ENCODE results near the gene ISY1. TPM values are rescaled to one million over a fixed set of nuclear protein-coding genes. Genes with fewer than 3 reads are reported as not detected.

The ISY1 gene
- total RNA-seq (10 to 100 TPM; 26.7 to 35.4 (median 29.7) TPM), polyA plus RNA-seq (10 to 100 TPM; 15.9 to 24.0 TPM)
- long read RNA-seq, donor 1, transcript ISY1-203 (11 exons, 3,842 nt): major isoform, 30 of 38 reads
- long read RNA-seq, donor 1, partial matches to known transcripts: 5 of 38 reads
- long read RNA-seq, donor 1, other reads (novel, unspliced or antisense): 2 of 38 reads
- long read RNA-seq, donor 2, transcript ISY1-203 (11 exons, 3,842 nt): major isoform, 31 of 42 reads
- long read RNA-seq, donor 2, partial matches to known transcripts: 1 of 42 reads
- long read RNA-seq, donor 2, other reads (novel, unspliced or antisense): 5 of 42 reads
- long read RNA-seq, donor 3, transcript ISY1-203 (11 exons, 3,842 nt): major isoform, 43 of 45 reads
- long read RNA-seq, donor 3, partial matches to known transcripts: 0 of 45 reads
- long read RNA-seq, donor 3, other reads (novel, unspliced or antisense): 0 of 45 reads

- H3K9me3 ChIP-seq: no peaks in the 10 kb centered on the region
- intact Hi-C loops (cut with DNase I): loop anchor here in 3 of 10 donors (1.0 kb wide), 4 partner anchors 21 to 85 kb away; no protein-coding TSS in a partner anchor
- ATAC-seq (peak; percentile 91 to 98 (median 95)), DNase-seq (peak; percentile 87 to 94)
- peak within 1 kb of the TSS; percentile 68 to 95 (median 78) for H3K4me3 ChIP-seq
- H3K27me3 ChIP-seq: no peaks in the 10 kb centered on the region
- H3K36me3 ChIP-seq: peaks cover 0 to 48% (median 32%) of the 10 kb centered on the region in 9 donors
- WGBS, 2 donors: 0 to 1% methylated on average over 67 of the region's 67 CpGs
- H3K27ac ChIP-seq: peak within 1 kb of the TSS; percentile 72 to 99 (median 92)
- TF ChIP-seq CTCF (IDR thresholded peaks at IDR 0.05): peak; percentile 44 to 83 (median 75)
- peaks cover 8 to 33% (median 21%) of the 10 kb centered on the region in 9 donors for H3K4me1 ChIP-seq
Observed at GRCh38 chr3:129160891-129161859, at the start of gene ISY1. ISY1 (minus strand) TSS chr3:129161063; CDS start chr3:129160975, 88 bp downstream.

DNA sequence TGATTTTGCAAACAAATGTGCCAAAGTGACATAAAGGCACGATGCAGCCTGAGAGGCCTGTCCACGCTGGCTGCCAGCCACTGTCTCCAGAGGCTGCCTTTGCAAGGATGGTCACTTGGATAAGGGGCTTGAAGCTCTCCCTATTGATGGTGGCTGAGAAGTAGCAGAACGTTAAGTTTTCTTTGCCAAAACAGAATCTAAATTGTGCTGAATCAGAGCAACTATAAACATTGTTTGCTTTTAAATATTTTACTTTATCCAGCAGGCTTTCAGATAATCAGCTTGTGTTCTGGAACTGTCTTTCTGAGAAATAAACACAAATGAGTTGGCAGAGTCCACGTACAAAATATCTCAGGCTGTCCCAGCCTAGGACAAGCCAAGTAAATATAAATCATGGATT, 46.6 kb upstream of the ISY1 start:
- no peak for DNase-seq
- H3K9me3 ChIP-seq: no peaks in the 10 kb centered on the region

GRCh38 chr3:129205109-129205832, 44.4 kb upstream of the ISY1 start:
- H3K27me3 ChIP-seq: no peaks in the 10 kb centered on the region

More for the DNA sequence above, 46.6 kb upstream of the ISY1 start:
- no peaks in the 10 kb centered on the region for H3K36me3 ChIP-seq
- no peak for ATAC-seq
- H3K27ac ChIP-seq: no peak overlapping the region
- H3K27me3 ChIP-seq: no peaks in the 10 kb centered on the region
- H3K4me3 ChIP-seq: no peak overlapping the region
- 51 to 60% methylated on average over 4 of the region's 4 CpGs for WGBS, 2 donors
- peaks cover 0 to 20% (median 11%) of the 10 kb centered on the region in 9 donors for H3K4me1 ChIP-seq
- intact Hi-C loops (cut with DNase I): no loop called here
- no peak for TF ChIP-seq CTCF (IDR thresholded peaks at IDR 0.05)

More at GRCh38 chr3:129205109-129205832, 44.4 kb upstream of the ISY1 start:
- WGBS, 2 donors: 85 to 89% methylated on average over 8 of the region's 8 CpGs
- TF ChIP-seq CTCF (IDR thresholded peaks at IDR 0.05): no peak
- H3K36me3 ChIP-seq: no peaks in the 10 kb centered on the region
- no peak overlapping the region for H3K27ac ChIP-seq
- ATAC-seq: peak in 3 of 8 donors; percentile 10 to 48 (median 19)
- DNase-seq: no peak
- peaks cover 0 to 8% (median 0%) of the 10 kb centered on the region in 9 donors for H3K4me1 ChIP-seq
- H3K4me3 ChIP-seq: no peak overlapping the region
- intact Hi-C loops (cut with DNase I): no loop called here
- H3K9me3 ChIP-seq: no peaks in the 10 kb centered on the region

Data from heart right ventricle (tissue), 16 donors.